GM23248 (cell line): Measurements from ENCODE around the gene METAP1. TPM values are rescaled to one million over a fixed set of nuclear protein-coding genes. Genes with fewer than 3 reads are reported as not detected.

Source experiments
- DNase-seq: peaks from one replicate; pipeline ENCODE4 v3.0.0-alpha.2; 2015
- H2AFZ ChIP-seq: fragments of 200-600 bp; sonication (generic); 2 replicates; pipeline ENCODE4 v1.6.1; 2016; ENCODE audit warnings: antibody characterized with exemption
- H3F3A ChIP-seq: fragments of 200-600 bp; sonication (generic); 2 replicates; pipeline ENCODE4 v1.6.1; 2016; ENCODE audit warnings: mild to moderate bottlenecking, antibody characterized with exemption, mixed run types; ENCODE audit not compliant: insufficient read depth
- H3K27ac ChIP-seq: fragments of 200-600 bp; sonication (generic); 2 replicates; pipeline ENCODE4 v1.5.1; 2016; ENCODE audit warnings: mild to moderate bottlenecking
- H3K27me3 ChIP-seq: fragments of 200-600 bp; sonication (generic); replicated peaks from 2 replicates; pipeline ENCODE4 v1.6.1; 2016; ENCODE audit warnings: mild to moderate bottlenecking; ENCODE audit not compliant: insufficient read depth
- H3K36me3 ChIP-seq: fragments of 200-600 bp; sonication (generic); 2 replicates; pipeline ENCODE4 v1.6.1; 2016; ENCODE audit warnings: low read depth, mild to moderate bottlenecking
- H3K4me1 ChIP-seq: fragments of 200-600 bp; sonication (generic); 2 replicates; pipeline ENCODE4 v1.6.1; 2016; ENCODE audit warnings: mild to moderate bottlenecking; ENCODE audit not compliant: insufficient read depth
- H3K4me2 ChIP-seq: fragments of 200-600 bp; sonication (generic); one replicate; pipeline ENCODE4 v1.6.1; 2016; ENCODE audit warnings: mild to moderate bottlenecking; ENCODE audit not compliant: unreplicated experiment
- H3K4me3 ChIP-seq: fragments of 200-600 bp; sonication (generic); 2 replicates; pipeline ENCODE4 v1.5.1; 2016; ENCODE audit warnings: mild to moderate bottlenecking
- H3K79me2 ChIP-seq: fragments of 200-600 bp; sonication (generic); 2 replicates; pipeline ENCODE4 v1.6.1; 2016; ENCODE audit warnings: mild to moderate bottlenecking; ENCODE audit not compliant: insufficient read depth
- H3K9ac ChIP-seq: fragments of 200-600 bp; sonication (generic); 2 replicates; pipeline ENCODE4 v1.6.1; 2016; ENCODE audit warnings: mild to moderate bottlenecking
- H3K9me2 ChIP-seq: fragments of 200-600 bp; sonication (generic); 2 replicates; pipeline ENCODE4 v1.6.1; 2016; ENCODE audit warnings: mixed run types, mild to moderate bottlenecking, moderate library complexity; ENCODE audit not compliant: insufficient read depth
- H3K9me3 ChIP-seq: fragments of 200-600 bp; sonication (generic); one replicate; pipeline ENCODE4 v1.6.1; 2017; ENCODE audit warnings: low read depth
- H4K20me1 ChIP-seq: fragments of 200-600 bp; sonication (generic); 2 replicates; pipeline ENCODE4 v1.6.0; 2016; ENCODE audit not compliant: insufficient read depth
- EZH2 ChIP-seq: fragments of 200-600 bp; sonication (generic); IDR thresholded peaks from 2 replicates; pipeline ENCODE4 v1.6.1; 2018; ENCODE audit warnings: antibody characterized with exemption, mild to moderate bottlenecking; ENCODE audit not compliant: insufficient read depth, poor library complexity, severe bottlenecking
- EZH2phosphoT487 ChIP-seq: fragments of 200-600 bp; sonication (generic); IDR thresholded peaks from 2 replicates; pipeline ENCODE4 v1.6.1; 2018; ENCODE audit warnings: antibody characterized with exemption, moderate library complexity, mild to moderate bottlenecking, low read depth; ENCODE audit not compliant: insufficient read depth
- WGBS, 2 experiments: methylation state at CpG; one replicate each; pipeline ENCODE4 v1.1.6; 2015 to 2017; ENCODE audit warnings: low lambda C conversion rate in 2 of 2, low coverage in 1 of 2; ENCODE audit errors: missing lambda C conversion rate in 2 of 2; 5-methylcytosine and 5-hydroxymethylcytosine counted together
- in situ Hi-C: fragments of 300-500 bp; cut with MboI; formaldehyde crosslinking; loops from 2 replicates; pipeline ENCODE4 v1.15.0; 2020
- polyA plus RNA-seq: library from polyadenylated mRNA; unstranded; fragments of >200 nt; fragmentation: Nextera tagmentation; extraction: Ambion mirVana; gene quantifications from 2 replicates; pipeline ENCODE4 v1.2.1, GENCODE V29; 2016
- total RNA-seq: library from RNA; depleted of rRNA; stranded (reverse); fragments of >200 nt; shearing (Covaris generic); gene quantifications from 2 replicates; pipeline ENCODE4 v1.2.3, GENCODE V29; 2014; rRNA removed

Gene METAP1
- total RNA-seq (43.4 and 59.2 TPM in 2 replicates), polyA plus RNA-seq (33.3 and 35.9 TPM in 2 replicates)

DNA sequence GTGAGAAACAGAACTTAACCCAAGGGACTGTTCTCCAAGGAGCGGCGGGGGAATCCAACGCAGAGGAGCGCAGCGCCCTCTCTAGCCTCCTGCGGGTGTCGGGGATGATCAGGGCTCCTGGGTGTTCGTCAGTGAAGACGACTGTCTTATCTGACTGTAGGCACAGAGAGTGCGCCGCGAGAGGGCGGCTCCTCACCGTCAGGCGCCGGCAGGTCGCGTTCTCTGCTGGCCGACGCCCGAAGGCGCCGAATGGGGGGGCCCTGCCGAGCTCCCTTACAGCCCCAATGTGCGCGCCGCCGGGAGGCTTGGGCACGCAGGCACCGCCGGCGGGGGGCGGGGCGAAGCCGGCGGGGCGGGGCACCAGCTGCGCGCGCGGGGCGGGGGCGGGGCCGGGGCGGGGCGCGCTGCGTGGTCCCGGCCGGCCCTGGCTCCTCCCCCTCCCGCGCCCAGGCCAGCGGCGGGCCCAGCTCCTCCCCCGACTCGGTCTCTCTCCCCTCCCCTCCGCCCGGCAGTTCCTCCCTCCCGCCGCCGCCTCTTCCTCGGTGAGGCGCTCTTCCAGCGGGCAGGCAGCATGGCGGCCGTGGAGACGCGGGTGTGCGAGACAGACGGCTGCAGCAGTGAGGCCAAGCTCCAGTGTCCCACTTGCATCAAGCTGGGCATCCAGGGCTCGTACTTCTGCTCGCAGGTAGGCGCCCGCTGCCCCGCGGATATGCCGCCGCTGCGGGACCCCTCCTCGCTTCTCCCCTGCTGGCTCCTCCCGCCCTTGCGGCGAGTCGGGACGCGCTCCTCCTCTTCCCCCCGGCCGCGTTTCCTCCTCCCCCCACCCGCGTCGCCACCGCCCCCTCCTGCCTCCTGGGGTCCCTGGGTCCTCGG lies at the start of gene METAP1:
Gene METAP1 (plus strand): TSS at position 539 of the 873 bp plus-strand sequence. CDS start 33 bp downstream, at position 572.
- peak within 1 kb of the TSS; percentile 85 for H3K9ac ChIP-seq
- TF ChIP-seq EZH2phosphoT487 (no peak), EZH2 (no peak)
- H3K9me2 ChIP-seq, result no peaks in the 10 kb centered on the region
- no peaks in the 10 kb centered on the region for H4K20me1 ChIP-seq
- no peaks in the 10 kb centered on the region for H3K9me3 ChIP-seq
- DNase-seq, result peak; percentile 98
- H3K27me3 ChIP-seq, result no peaks in the 10 kb centered on the region
- peak within 1 kb of the TSS; percentile 81 for H3K4me3 ChIP-seq
- in situ Hi-C loops, result no loop called here
- peaks cover 47% of the 10 kb centered on the region for H3K79me2 ChIP-seq
- H2AFZ ChIP-seq, result peak within 1 kb of the TSS; percentile 97
- H3K36me3 ChIP-seq, result no peaks in the 10 kb centered on the region
- peaks cover 7% of the 10 kb centered on the region; the same call in 1 of the 2 replicates for H3K4me1 ChIP-seq
- H3F3A ChIP-seq, result peaks cover 9% of the 10 kb centered on the region; the same call in 1 of the 2 replicates
- WGBS, 2 experiments, result 0 to 2% methylated on average over 41 to 63 of the region's 94 CpGs
- peak within 1 kb of the TSS; percentile 87 for H3K4me2 ChIP-seq
- peak within 1 kb of the TSS; percentile 94 for H3K27ac ChIP-seq

DNA sequence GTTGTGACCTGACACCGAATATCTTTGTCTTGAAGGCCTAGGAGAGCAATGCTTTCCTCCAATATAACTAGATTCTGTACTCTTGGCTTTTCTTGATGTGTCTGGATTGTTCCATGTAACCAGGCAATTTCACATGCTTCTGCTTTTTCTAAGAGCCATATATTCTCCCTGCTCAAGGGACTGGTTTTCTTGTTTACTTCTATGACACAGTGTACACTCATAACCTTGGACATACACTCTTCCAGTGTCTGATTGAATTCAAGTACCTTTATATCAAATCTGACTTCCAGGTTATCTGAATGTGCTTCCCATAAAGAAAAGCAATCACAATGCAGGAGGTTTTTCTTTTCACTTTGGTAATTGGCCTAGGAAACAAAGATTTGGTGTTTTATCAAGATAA lies 49.2 kb upstream of the METAP1 start:
- H3K4me1 ChIP-seq, result no peaks in the 10 kb centered on the region
- no peak overlapping the region for H3K9ac ChIP-seq
- H3K4me3 ChIP-seq, result no peak overlapping the region
- H3K27me3 ChIP-seq, result no peaks in the 10 kb centered on the region
- no peaks in the 10 kb centered on the region for H4K20me1 ChIP-seq
- in situ Hi-C loops, result no loop called here
- DNase-seq, result peak; percentile 13
- H2AFZ ChIP-seq, result peak overlapping the region; percentile 64
- 0 out of 2 replicates have a peak, but pooled peaks cover 5% of the 10 kb centered on the region for H3F3A ChIP-seq
- no peaks in the 10 kb centered on the region for H3K9me2 ChIP-seq
- no peaks in the 10 kb centered on the region for H3K79me2 ChIP-seq
- H3K27ac ChIP-seq, result no peak overlapping the region
- H3K9me3 ChIP-seq, result no peaks in the 10 kb centered on the region
- H3K36me3 ChIP-seq, result no peaks in the 10 kb centered on the region
- TF ChIP-seq EZH2, result no peak
- TF ChIP-seq EZH2phosphoT487, result no peak
- WGBS, 2 experiments, result 94 to 100% methylated on average over 1 of the region's 1 CpG
- H3K4me2 ChIP-seq, result no peak overlapping the region

DNA sequence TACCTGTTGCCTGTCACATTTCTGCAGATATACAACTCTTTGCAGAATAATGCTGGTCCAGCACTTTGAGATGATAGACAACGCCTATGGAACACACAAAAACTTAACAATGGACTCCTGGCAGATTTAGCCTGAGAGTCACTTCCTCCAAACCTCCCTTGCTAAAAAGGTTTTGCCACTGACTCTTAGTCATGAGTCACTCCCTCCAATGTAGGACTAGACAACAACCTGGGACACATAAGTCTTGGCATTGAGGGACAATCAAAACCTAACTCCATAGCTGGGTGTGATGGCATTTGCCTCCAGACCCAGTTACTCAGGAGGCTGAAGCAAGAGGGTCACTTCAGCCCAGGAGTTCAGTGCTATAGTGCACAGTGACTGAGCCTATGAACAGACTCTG lies 44.6 kb upstream of the METAP1 start:
- in situ Hi-C loops, result no loop called here
- Histone ChIP-seq H3K4me1 (no peaks in the 10 kb centered on the region), H3K79me2 (no peaks in the 10 kb centered on the region), H3K9ac (no peak overlapping the region), H4K20me1 (no peaks in the 10 kb centered on the region), H3K27ac (no peak overlapping the region), H3K4me2 (no peak overlapping the region), H3K27me3 (no peaks in the 10 kb centered on the region), H3K9me3 (no peaks in the 10 kb centered on the region), H3K9me2 (no peaks in the 10 kb centered on the region), H3K36me3 (no peaks in the 10 kb centered on the region), H3K4me3 (no peak overlapping the region), H3F3A (0 out of 2 replicates have a peak, but pooled peaks cover 4% of the 10 kb centered on the region), H2AFZ (no peak overlapping the region)
- no peak for TF ChIP-seq EZH2phosphoT487
- DNase-seq, result peak; percentile 58
- WGBS, 2 experiments, result 45 to 64% methylated on average over 1 of the region's 1 CpG

- H4K20me1 ChIP-seq, result no peaks in the 10 kb centered on the region
- H3K27me3 ChIP-seq, result no peaks in the 10 kb centered on the region
- H3K4me3 ChIP-seq, result no peak overlapping the region
- H3K79me2 ChIP-seq, result no peaks in the 10 kb centered on the region
- no peak overlapping the region for H2AFZ ChIP-seq
- H3K9me2 ChIP-seq, result no peaks in the 10 kb centered on the region
- DNase-seq, result no peak
- no peaks in the 10 kb centered on the region for H3F3A ChIP-seq
- H3K27ac ChIP-seq, result no peak overlapping the region
- no peak overlapping the region for H3K9ac ChIP-seq
- H3K4me2 ChIP-seq, result no peak overlapping the region
- no peaks in the 10 kb centered on the region for H3K4me1 ChIP-seq
- in situ Hi-C loops, result no loop called here
- no peaks in the 10 kb centered on the region for H3K9me3 ChIP-seq
- no peak for TF ChIP-seq EZH2
- TF ChIP-seq EZH2phosphoT487, result no peak
- WGBS, 2 experiments, result 90 to 91% methylated on average over 3 of the region's 3 CpGs
- no peaks in the 10 kb centered on the region for H3K36me3 ChIP-seq
Measured at GRCh38 chr4:98951710-98952109, 43.8 kb upstream of the METAP1 start.
